Measurements from ENCODE around the gene ADRM1. TPM values are rescaled to one million over a fixed set of nuclear protein-coding genes. Genes with fewer than 3 reads are reported as not detected.

The ADRM1 gene
- polyA plus RNA-seq, 2 of the 4 experiments (the other 2 are of a cell fraction), result 87.9 to 130 TPM

- Histone ChIP-seq H3K4me2 (no peak overlapping the region), H3K27ac (no peak overlapping the region), H3K9me3 (peaks cover 33% of the 10 kb centered on the region), H3K4me3 (no peak overlapping the region), H3K4me1 (peaks cover 20% of the 10 kb centered on the region; the same call in 2 of the 3 replicates)
- DNase-seq (ENCODE audit: low read depth in 1 of 2, low spot score in 1 of 2), result no peak
- TF ChIP-seq JUN (IDR thresholded peaks at IDR 0.05), result 0 out of 5 replicates have a peak, but pooled peaks of 1 of the 2 experiments have one; percentile 13
- TF ChIP-seq RARB (CRISPR knock-in tag; IDR thresholded peaks at IDR 0.05), result no peak
- ChIA-PET CTCF (interaction anchor here (0.7 to 1.3 kb wide), 4 partner anchors 12 to 69 kb away, joined by 3 to 6 read pairs (median 3); no protein-coding TSS in a partner anchor), POLR2A (no interaction called here)
- ATAC-seq, result no peak
- no peak for FAIRE-seq
- WGBS (ENCODE audit: missing lambda C conversion rate), result 95% methylated on average over 34 of the region's 55 CpGs
Observed at GRCh38 chr20:62313460-62314338, 10.9 kb downstream of the ADRM1 start.

GRCh38 chr20:62314339-62314638 lies 11.5 kb downstream of the ADRM1 start:
- POLR2A ChIA-PET, result no interaction called here
- FAIRE-seq, result no peak
- 96% methylated on average over 3 of the region's 12 CpGs for WGBS (ENCODE audit: missing lambda C conversion rate)

GRCh38 chr20:62314711-62315302 lies 12.0 kb downstream of the ADRM1 start:
- no peak for ATAC-seq
- CTCF ChIA-PET, result interaction anchor here (0.8 to 4.9 kb wide), 7 partner anchors 8 to 79 kb away, joined by 3 to 29 read pairs (median 3); no protein-coding TSS in a partner anchor
- WGBS (ENCODE audit: missing lambda C conversion rate), result 97% methylated on average over 12 of the region's 25 CpGs

More at GRCh38 chr20:62314339-62314638, 11.5 kb downstream of the ADRM1 start:
- Histone ChIP-seq H3K9me3 (peaks cover 33% of the 10 kb centered on the region), H3K27ac (no peak overlapping the region; a peak in 1 of 6 replicates), H3K4me1 (peaks cover 15% of the 10 kb centered on the region; the same call in 2 of the 3 replicates), H3K4me2 (no peak overlapping the region), H3K4me3 (no peak overlapping the region)
- ATAC-seq (no peak), DNase-seq (ENCODE audit: low read depth in 1 of 2, low spot score in 1 of 2) (no peak)
- TF ChIP-seq JUNB (IDR thresholded peaks at IDR 0.05) (no peak), KDM5A (IDR thresholded peaks at IDR 0.05) (no peak), NR3C1 (IDR thresholded peaks at IDR 0.05) (no peak), HES2 (IDR thresholded peaks at IDR 0.05) (no peak), BHLHE40 (IDR thresholded peaks at IDR 0.05; ENCODE audit: low read depth, low read length) (no peak), RFX5 (IDR thresholded peaks at IDR 0.05) (no peak), NFE2L2 (conservative IDR thresholded peaks at IDR 0.05; ENCODE audit: low read length) (no peak), SMC3 (IDR thresholded peaks at IDR 0.05) (no peak), ZFP36 (IDR thresholded peaks at IDR 0.05; ENCODE audit: borderline replicate concordance, partially characterized antibody) (no peak), USF2 (IDR thresholded peaks at IDR 0.05) (no peak), MAZ (IDR thresholded peaks at IDR 0.05; ENCODE audit: borderline replicate concordance, low read depth, low read length) (no peak), E2F6 (IDR thresholded peaks at IDR 0.05; ENCODE audit: borderline replicate concordance, low read depth) (no peak), CHD4 (IDR thresholded peaks at IDR 0.05; ENCODE audit: borderline replicate concordance) (no peak), BCL3 (IDR thresholded peaks at IDR 0.05) (no peak), ZSCAN20 (CRISPR knock-in tag; IDR thresholded peaks at IDR 0.05) (no peak), HOXB5 (CRISPR knock-in tag; IDR thresholded peaks at IDR 0.05) (no peak), RCOR1 (IDR thresholded peaks at IDR 0.05; ENCODE audit: low read depth, low read length) (no peak), HOXA7 (CRISPR knock-in tag; IDR thresholded peaks at IDR 0.05) (no peak)
- CTCF ChIA-PET, result interaction anchor here (1.2 to 4.7 kb wide), 4 partner anchors 8 to 68 kb away, joined by 3 to 23 read pairs (median 4); no protein-coding TSS in a partner anchor

More at GRCh38 chr20:62314711-62315302, 12.0 kb downstream of the ADRM1 start:
- 0 out of 5 replicates have a peak, but pooled peaks of 1 of the 2 experiments have one; percentile 10 for TF ChIP-seq JUN (IDR thresholded peaks at IDR 0.05)
- TF ChIP-seq ELK1 (IDR thresholded peaks at IDR 0.05; ENCODE audit: low read depth, low read length), result no peak
- TF ChIP-seq BHLHE40 (IDR thresholded peaks at IDR 0.05; ENCODE audit: low read depth, low read length), result no peak
- no peak for FAIRE-seq
- Histone ChIP-seq H3K4me1 (peaks cover 13% of the 10 kb centered on the region; the same call in 2 of the 3 replicates), H3K4me2 (no peak overlapping the region), H3K4me3 (no peak overlapping the region), H3K27ac (peak overlapping the region in 1 of 2 experiments; percentile 70; a peak in 1 of 6 replicates), H3K9me3 (peaks cover 33% of the 10 kb centered on the region)
- DNase-seq (ENCODE audit: low read depth in 1 of 2, low spot score in 1 of 2), result no peak
- POLR2A ChIA-PET, result interaction anchor here (0.6 kb wide), 1 partner anchor 29 kb away, joined by 4 read pairs; no protein-coding TSS in a partner anchor
